Erythroblast (primary cell): ENCODE results near the gene CNGA1.

Experiments
- GATA1 ChIP-seq: IDR thresholded peaks from 2 replicates; pipeline ENCODE4 v1.6.1; 2011; ENCODE audit warnings: low read depth, mild to moderate bottlenecking, control low read depth, low read length, moderate library complexity
- POLR2A ChIP-seq: IDR thresholded peaks from 2 replicates; pipeline ENCODE4 v1.6.1; 2011; ENCODE audit warnings: mild to moderate bottlenecking, low read length

- TF ChIP-seq POLR2A (no peak), GATA1 (no peak)
These were observed 659 bp upstream of the CNGA1 start for GRCh38 chr4:48017108-48017571.
